HG03097 (cell line): ENCODE data around the gene URI1.
"Not testable (repeated sequence)": the region's sequence is repeated elsewhere in the genome, so short reads cannot be mapped to it uniquely, and the experiment has no call there.

ENCODE experiments used
- ATAC-seq: cut with Tn5 transposase; IDR thresholded peaks from one replicate; pipeline ENCODE4 v1.9.1; 2021; ENCODE audit not compliant: unreplicated experiment, low FRiP score

URI1 gene

DNA sequence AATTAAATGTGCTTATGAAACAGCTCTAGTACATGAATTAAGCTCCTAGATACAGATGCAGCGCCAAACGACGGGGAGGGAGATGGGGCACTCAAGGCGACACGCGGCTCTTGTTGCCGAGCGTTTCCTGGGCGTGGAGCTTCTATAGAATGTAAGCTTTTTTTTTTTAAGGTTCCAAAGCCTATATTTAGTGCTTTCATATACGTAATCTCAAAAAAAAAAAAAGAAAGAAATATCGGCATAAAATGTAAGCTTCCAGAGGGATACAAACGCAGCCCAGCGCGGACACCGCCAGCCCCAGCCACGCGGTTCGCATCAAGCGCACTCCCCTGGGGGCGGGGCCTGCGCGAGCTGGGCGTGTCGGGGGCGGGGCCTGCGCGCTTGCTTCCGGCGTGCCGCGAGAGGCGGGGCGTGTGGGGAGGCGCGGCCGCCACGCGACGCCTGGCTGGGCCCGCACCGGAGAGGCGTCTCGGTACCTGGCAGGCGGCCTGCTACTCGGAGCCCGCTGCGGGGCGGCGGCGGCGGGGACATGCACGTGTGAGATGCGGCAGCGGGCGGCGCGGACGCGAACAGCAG is at the start of gene URI1:
Gene URI1, plus strand, starts transcription at position 412 of the 576 bp plus-strand sequence. CDS start 309 bp downstream, outside the sequence.
- peak; percentile 77 for ATAC-seq

- ATAC-seq: no peak
These were observed 48.3 kb upstream of the URI1 start for GRCh38 chr19:29893606-29894284.

DNA sequence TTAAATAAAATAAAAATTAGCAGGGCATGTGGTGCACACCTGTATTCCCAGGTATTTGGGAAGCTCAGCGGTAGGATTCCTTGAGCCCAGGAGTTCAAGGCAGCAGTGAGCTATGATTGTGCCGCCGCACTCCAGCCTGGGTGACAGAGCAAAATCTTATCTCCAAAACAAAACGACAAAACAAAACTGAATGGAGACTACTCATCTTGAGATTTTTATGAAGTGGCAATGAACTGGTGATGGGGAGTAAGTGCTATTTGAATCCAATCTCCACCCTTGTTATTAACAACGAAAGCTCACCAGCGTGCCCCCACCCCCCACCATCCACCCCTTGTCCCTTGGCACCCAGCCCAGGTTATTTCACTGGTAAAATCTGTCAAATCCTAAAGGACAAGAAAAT is 45.2 kb upstream of the URI1 start:
- no peak for ATAC-seq

GRCh38 chr19:29897466-29897865 is 44.6 kb upstream of the URI1 start:
- no peak for ATAC-seq

- ATAC-seq: no peak
These were observed 38.0 kb upstream of the URI1 start for GRCh38 chr19:29904017-29904416.

- ATAC-seq: no peak
These were observed 32.8 kb upstream of the URI1 start for GRCh38 chr19:29908963-29909944.

- no peak for ATAC-seq
These were observed 27.1 kb upstream of the URI1 start for GRCh38 chr19:29914933-29915332.

DNA sequence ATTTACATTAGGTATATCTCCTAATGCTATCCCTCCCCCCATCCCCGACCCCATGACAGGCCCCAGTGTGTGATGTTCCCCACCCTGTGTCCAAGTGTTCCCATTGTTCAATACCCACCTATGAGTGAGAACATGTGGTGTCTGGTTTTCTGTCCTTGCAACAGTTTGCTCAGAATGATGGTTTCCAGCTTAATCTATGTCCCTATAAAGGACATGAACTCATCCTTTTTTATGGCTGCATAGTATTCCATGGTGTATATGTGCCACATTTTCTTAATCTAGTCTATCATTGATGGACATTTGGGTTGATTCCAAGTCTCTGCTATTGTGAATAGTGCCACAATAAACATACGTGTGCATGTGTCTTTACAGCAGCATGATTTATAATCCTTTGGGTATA is 26.2 kb upstream of the URI1 start:
- ATAC-seq: not testable (repeated sequence)

GRCh38 chr19:29917911-29918310 is 24.1 kb upstream of the URI1 start:
- ATAC-seq: no peak

DNA sequence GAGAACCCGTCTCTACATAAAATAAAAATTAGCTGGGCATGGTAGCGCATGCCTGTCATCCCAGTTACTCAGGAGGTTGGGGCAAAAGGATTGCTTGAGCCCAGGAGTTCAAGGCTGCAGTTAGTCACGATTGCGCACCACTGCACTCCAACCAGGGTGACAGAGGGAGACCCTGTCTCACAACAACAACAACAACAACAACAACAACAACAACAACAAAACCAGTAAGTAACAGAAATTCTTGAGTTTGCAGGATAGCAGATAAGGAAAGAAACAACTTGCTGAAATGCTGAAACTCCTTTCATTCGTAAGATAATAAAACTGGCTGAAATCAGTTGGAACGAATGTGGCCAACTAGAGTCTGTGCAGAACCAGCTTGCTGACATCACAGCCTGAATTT is 23.1 kb upstream of the URI1 start:
- no peak for ATAC-seq

GRCh38 chr19:29922972-29923371 is 19.1 kb upstream of the URI1 start:
- ATAC-seq: no peak

GRCh38 chr19:29923653-29924052 is 18.4 kb upstream of the URI1 start:
- no peak for ATAC-seq

- ATAC-seq: no peak
These were observed 16.0 kb upstream of the URI1 start for GRCh38 chr19:29926031-29926430.

- ATAC-seq: no peak
These were observed 15.2 kb upstream of the URI1 start for GRCh38 chr19:29926801-29927200.

DNA sequence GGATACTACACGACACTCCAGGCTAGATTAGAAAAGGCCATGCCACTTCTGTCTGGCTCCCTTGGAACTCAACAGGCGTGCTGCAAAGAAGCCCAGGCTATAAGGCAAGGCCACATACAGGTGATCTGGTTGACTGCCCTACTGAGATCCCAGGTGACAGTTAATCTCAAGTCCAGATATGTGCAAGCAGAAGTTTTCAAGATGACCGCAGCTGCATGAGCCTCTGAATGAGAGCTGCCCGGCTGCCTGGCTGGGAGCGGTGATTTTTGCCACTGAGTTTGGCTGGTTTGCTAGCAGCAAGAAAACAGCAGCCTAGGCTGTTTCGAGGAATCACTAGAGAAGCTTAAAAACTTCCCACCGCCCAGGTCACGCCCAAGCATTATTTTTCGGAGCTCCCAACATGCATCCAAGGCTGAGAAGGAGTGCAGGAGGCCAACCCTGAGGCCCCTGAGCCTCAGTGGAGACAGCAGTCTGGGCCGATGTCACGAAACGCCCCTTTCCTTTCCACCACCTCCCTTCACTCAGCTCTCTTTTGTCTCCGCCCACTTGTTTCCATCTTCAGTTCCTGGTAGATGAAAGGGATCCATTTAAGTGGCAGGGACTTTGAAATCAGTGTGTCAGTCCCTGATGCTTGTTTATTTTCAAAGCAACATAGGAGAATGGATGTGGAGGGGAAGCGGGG is 14.0 kb upstream of the URI1 start:
- no peak for ATAC-seq

DNA sequence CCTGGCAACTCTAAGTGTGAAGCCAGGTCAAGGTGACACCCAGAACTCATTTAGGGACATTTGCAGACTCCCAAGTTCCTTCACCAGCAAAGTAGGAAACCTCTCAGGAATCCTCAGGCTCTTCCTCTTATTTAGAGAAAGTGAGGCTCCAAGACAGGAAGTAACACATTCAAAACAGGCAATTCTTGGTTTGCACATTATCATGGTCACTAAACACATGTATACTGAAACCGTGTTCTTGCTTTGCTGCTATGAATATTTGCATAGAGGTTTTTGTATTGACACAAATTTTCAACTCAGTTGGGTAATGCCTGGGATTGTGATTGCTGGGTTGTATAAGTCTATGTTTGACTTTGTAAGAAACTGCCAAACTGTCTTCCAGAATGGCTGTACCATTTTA is 13.2 kb upstream of the URI1 start:
- ATAC-seq: peak; percentile 84

GRCh38 chr19:29934257-29934656 is 7.8 kb upstream of the URI1 start:
- no peak for ATAC-seq

DNA sequence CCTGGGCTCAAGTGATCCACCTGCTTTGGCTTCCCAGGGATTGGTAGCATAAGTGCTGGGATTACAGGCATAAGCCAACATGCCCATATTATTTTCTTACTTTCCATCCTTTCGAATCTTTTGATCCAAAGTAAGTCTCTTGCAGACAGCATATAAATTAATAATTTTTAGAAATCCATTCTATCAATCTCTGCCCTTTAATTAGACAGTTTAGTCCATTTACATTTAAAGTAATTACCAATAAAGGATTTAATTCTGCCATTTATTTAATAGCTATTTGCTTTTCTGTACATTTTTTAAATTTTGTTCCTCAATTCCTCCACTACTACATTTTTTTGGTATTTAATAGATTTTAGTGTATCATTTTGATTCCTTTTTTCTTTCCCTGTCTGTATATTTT is 7.3 kb upstream of the URI1 start:
- ATAC-seq: no peak

GRCh38 chr19:29936409-29936808 is 5.6 kb upstream of the URI1 start:
- no peak for ATAC-seq

DNA sequence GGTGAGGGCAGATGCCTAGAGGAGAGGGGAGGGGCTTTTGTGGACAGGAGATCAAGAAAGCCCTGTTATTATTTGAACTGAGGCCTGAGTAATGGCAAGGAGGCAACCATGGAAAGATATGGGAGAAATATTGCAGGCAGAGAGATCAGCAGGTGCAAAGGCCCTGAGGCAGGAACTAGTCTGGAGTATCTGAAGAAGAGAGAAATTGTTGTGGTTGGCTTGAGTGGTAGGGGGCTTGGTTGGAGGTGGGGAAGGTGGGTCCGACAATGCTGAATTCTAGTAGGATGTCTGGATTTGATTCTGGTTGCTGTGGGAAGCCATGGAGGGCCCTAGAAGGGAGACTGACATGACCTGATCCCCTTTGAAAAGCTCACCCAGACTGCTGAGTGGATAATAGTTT is 2.4 kb upstream of the URI1 start:
- ATAC-seq: no peak
